ENCODE data around the gene RAB14.
"Not testable (repeated sequence)": the region's sequence is repeated elsewhere in the genome, so short reads cannot be mapped to it uniquely, and the experiment has no call there.

Gene RAB14

DNA sequence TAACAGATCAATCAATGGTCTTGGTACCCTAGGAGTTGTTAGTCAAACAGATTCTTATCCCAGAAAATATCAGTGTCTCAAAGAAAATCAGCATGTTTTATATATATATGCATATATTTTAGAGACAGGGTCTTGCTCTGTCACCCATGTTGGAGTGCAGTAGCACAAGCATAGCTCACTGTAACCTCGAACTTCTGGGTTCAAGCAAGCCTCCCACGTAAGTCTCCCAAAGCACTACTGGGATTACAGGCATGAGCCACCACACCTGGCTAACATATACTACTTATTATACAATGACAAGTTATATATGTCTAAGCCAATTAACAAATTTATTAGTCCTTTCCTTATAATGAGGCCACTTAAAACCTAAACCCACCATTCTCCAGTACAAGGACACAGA is 10.4 kb downstream of the RAB14 start:
- DNase-seq (ENCODE audit: low read depth in 2 of 2), result no peak

GRCh38 chr9:121189660-121190059 is 12.0 kb downstream of the RAB14 start:
- no peak for DNase-seq (ENCODE audit: low read depth in 2 of 2)

DNA sequence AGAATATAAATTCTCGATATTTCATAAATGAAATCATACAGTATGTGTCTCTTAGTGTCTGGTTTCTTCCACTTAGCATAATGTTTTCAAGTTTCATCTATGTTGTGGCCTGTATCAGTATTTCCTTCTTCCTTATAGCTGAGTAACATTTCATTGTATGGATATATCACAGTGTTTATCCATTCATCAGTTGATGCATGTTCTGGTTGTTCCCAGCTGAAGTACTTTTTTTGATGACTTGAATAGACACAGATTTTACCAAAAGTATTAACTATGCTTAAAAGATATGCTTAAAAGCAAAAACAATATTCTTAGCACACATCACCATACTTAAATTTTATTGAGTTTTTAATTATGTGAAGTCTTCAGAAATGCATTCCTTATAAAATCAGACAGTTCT is 12.7 kb downstream of the RAB14 start:
- no peak for DNase-seq (ENCODE audit: low read depth in 2 of 2)

GRCh38 chr9:121187636-121188305 is 13.9 kb downstream of the RAB14 start:
- DNase-seq (ENCODE audit: low read depth in 2 of 2), result no peak

GRCh38 chr9:121185774-121186403 is 15.8 kb downstream of the RAB14 start:
- DNase-seq (ENCODE audit: low read depth in 2 of 2), result no peak

- no peak for DNase-seq (ENCODE audit: low read depth in 2 of 2)
Measured at GRCh38 chr9:121185178-121185745, 16.4 kb downstream of the RAB14 start.

- DNase-seq (ENCODE audit: low read depth in 2 of 2), result no peak
Measured at GRCh38 chr9:121184463-121184862, 17.2 kb downstream of the RAB14 start.

DNA sequence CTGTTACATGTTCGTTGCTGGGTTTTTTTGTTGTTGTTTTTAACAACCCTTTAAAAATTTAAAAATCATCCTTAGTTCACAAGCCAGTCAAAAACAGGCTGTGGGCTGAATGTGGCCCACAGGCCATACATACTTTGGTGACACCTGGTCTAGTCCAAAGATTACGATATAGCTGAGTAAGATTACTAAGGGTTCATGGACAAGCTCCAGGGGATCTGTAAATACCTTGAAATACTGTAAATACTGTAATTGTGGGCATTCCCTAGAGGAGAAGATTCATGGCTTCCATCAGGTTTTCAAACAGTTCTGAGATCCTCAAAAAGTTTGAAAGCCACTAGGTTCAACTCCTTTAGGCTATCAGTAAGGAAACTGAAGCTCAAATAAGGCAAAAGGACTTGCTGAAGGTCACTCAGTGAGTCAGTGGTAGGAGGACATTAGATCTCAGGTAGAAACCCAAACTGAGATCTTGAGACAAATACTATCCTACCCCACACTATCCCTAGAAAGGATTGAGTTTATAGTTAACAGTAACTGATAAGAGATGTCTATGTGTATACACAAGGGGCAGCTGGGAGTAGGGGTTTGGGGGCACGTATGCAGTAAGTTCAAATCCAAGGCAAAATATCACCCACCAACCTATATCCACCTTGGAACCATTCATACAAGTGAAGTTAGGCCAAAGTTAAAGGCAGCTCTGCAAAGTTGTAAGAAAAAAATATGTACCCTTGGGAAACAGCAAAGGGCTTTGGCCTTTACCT is 17.8 kb downstream of the RAB14 start:
- no peak for DNase-seq (ENCODE audit: low read depth in 2 of 2)

- DNase-seq (ENCODE audit: low read depth in 2 of 2), result no peak
Measured at GRCh38 chr9:121182989-121183388, 18.7 kb downstream of the RAB14 start.

DNA sequence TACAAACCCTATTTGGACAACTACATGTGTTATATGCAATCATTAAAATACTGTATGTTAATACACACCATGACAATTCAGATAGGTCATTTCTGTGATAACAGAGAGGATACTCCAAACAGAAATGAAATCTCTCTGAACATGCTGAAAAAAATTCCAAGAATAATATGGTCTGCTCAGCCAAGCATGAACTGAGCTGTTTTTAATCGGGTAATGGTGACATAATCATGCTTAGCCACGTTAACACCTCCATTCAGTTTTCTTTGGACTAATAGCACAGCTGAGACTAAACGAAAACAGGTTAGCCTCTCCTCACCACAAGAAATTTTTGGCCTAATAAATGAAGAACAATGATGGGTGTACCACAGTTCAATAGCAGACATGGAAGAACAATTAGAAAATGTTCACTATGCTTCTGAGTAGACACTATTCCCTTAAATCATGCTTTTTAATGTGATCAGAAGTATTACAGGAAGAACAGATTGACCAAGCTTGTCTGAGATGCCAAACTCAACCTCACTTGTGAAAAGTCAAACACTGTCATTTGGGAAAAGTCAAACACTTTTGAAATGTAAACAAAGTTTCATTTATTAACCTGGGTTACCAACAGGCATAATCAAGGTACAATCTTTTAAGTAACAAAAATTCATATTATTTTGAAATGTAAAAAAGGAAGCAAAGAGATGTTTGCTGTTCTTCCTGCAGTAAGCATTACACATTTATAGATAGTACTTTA is 19.4 kb downstream of the RAB14 start:
- DNase-seq (ENCODE audit: low read depth in 2 of 2), result no peak

- DNase-seq (ENCODE audit: low read depth in 2 of 2), result no peak
Measured at GRCh38 chr9:121179930-121180681, 21.6 kb downstream of the RAB14 start.

- not testable (repeated sequence) for DNase-seq (ENCODE audit: low read depth in 2 of 2)
Measured at GRCh38 chr9:121179373-121179721, 22.3 kb downstream of the RAB14 start.

DNA sequence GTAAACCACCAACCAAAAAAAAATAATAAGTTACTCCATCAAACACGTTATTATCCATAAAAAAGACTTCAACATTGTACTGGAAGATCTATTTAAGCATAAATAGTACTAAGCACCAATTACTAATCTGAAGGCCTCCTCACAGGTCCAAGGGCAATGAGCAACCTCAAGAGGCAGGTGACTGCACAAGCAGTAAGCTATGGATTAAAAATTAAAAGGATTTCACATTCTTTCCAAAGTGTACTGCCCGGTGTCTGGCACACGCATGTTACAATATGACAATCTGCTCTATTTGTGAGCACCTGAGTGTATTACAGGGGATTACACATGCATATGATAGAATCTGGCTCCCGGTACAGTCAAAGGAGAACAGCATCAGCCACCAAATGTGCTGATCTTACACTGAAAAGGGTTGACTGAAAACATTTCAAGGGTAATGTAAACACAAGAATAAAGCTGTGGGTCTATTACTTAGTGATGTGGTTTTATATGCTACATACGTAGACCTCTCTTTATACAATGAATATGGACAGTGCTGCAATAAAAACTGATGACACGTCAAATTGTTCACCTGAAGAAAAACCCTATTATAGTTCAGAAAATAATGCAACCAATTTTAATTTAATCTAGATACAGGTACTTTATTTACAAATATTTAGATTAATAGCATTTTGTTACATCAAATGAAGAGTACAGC is 22.8 kb downstream of the RAB14 start:
- DNase-seq (ENCODE audit: low read depth in 2 of 2), result no peak

GRCh38 chr9:121173501-121173900 is 28.2 kb downstream of the RAB14 start:
- no peak for DNase-seq (ENCODE audit: low read depth in 2 of 2)

DNA sequence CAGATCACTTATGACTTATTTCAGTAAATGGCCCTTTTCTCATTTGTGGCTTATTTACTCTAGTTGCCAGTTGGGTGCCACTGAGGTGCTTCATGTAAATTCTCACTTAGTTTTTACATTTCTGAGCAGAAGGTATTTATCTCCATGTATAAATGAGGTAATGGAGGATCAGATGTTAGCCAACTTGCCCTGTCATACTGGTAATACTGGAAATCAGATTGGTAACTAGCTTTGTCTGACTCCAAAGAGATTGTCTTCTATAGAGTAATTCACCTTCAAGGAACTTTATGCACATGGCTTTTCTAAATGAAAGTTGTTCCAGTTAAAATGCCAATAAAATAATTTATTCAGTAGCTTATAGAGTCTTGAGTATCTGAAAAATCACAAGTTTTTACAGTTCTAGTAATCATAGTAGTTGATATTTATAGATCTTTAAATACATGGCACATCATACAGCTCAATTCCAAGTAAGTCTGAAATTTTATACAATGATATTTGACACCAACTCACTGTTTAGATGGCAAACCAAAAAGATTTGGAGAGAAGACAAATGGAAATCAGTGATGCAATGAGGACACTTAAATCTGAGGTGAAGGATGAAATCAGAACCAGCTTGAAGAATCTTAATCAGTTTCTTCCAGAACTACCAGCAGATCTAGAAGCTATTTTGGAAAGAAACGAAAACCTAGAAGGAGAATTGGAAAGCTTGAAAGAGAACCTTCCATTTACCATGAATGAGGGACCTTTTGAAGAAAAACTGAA is 28.8 kb downstream of the RAB14 start:
- no peak for DNase-seq (ENCODE audit: low read depth in 2 of 2)

DNA sequence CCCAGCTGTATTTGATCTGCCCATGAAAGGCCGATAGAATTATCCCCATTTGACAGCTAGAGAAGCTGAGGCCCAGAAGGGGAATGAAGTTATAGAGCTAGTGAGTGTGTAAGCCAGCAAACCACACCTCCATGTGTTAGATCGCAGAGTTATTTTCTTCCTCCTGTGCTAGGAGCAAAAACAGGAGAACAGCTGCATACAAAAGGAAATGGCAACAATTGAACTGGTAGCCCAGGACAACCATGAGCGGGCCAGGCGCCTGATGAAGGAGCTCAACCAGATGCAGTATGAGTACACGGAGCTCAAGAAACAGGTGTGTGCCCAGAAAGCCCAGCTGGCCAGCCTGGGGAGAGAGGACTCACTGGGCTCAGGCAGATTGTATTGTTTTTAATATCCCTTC is 30.4 kb downstream of the RAB14 start:
- no peak for DNase-seq (ENCODE audit: low read depth in 2 of 2)

GRCh38 chr9:121169094-121169601 is 32.5 kb downstream of the RAB14 start:
- DNase-seq (ENCODE audit: low read depth in 2 of 2), result no peak

DNA sequence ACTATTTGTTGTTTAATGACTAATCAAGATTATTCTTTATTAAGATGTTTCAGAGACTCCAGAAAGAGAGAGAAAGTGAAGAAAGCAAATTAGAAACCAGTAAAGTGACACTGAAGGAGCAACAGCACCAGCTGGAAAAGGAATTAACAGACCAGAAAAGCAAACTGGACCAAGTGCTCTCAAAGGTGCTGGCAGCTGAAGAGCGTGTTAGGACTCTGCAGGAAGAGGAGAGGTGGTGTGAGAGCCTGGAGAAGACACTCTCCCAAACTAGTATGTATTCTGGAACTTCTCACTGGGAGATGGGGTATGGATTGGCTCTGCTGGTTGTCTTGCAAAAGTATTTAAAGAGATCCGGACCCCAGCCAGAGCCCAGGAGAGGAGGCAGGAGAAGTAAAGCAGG is 33.6 kb downstream of the RAB14 start:
- DNase-seq (ENCODE audit: low read depth in 2 of 2), result no peak

DNA sequence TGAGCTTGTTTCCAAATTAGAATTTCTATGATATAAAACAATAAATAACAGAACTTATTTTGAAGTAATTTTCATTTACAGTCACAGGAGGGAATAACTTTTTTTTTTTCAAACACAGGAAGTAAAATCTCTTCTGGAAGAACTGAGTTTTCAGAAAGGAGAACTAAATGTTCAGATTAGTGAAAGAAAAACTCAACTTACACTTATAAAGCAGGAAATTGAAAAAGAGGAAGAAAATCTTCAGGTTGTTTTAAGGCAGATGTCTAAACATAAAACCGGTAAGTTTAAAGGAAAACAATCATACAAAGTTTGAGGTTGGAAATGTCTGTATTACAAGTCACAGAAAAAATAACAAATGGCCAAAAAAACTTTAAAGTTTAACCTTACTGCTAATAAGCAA is 41.6 kb downstream of the RAB14 start:
- no peak for DNase-seq (ENCODE audit: low read depth in 2 of 2)

GRCh38 chr9:121157939-121158338 is 43.7 kb downstream of the RAB14 start:
- no peak for DNase-seq (ENCODE audit: low read depth in 2 of 2)

Measured in stimulated activated CD8-positive, alpha-beta memory T cell treated with anti-CD3 and anti-CD28 coated beads, Interleukin-7, amount 100 ng/mL, for 4 hours (primary cell).